B cell (primary cell): ENCODE data around the gene WNT6.

Source experiments
- CTCF ChIP-seq: fragments of 200-600 bp; IDR thresholded peaks from one replicate; pipeline ENCODE4 v1.8.0; 2022; ENCODE audit warnings: antibody characterized with exemption, mild to moderate bottlenecking
- EZH2 ChIP-seq: IDR thresholded peaks from 2 replicates; pipeline ENCODE4 v1.6.1; 2012; ENCODE audit warnings: borderline replicate concordance, low read depth, mild to moderate bottlenecking, moderate library complexity, low read length; ENCODE audit not compliant: insufficient read depth, poor library complexity, severe bottlenecking

DNA sequence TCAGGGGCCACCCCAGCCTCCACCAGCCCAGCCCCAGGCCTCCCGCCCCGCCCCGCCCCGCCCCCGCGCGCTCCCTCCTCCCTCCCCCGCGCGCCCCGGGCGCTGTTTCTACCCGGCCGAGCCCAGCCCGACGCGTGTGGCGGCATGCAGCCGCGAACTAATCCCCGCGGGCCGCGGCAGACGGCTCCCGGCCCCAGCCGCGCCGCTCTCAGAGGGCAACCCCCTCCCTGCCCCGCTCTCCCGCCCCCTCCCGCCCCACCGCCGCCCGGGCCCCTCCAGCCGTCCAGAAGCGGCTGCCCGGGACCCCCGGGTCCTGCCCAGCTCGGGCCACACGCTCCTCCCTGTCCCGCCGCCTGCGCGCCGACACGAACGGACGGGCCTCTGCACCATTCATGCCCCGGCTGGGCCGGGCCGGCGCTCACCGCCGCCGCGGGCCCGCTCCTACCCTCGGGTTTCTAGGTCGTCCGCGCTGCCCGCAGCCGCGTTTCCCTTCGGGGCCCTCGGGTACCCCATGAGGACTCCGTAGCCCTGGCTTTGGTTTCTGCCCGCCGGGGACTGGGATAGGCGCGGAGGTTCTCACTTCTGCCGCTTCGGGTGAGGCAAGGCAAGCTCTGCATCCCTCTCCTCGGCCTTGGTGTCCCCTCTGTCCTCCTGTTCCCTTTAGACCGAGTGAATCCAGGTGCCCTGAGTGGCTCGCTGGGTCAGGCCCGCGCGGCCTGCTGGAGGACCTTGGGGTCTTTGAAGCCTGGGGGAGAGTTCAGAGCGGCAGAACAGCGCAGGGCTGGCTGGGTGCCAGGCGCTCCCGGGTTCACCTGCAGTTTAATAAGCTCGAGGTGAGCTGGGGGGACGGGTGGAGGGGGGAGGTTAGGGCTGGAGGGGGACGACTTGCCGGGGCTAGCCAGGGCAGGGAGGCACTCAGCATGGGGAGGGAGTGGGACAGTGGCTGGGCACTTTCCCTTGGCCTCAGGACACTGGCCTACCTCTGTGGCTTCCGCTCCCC lies 24.2 kb downstream of the WNT6 start:
- TF ChIP-seq CTCF (no peak), EZH2 (no peak)
